Measurements from ENCODE around the gene RSF1.

RSF1 gene

GRCh38 chr11:77611921-77612320 is 208.6 kb downstream of the RSF1 start:
- DNase-seq (ENCODE audit: low read depth, low spot score), result no peak
